GM12872 (cell line): ENCODE data around the gene PEX12.

Experiments used
- CTCF ChIP-seq: IDR thresholded peaks from 3 replicates; pipeline ENCODE4 v1.5.1; 2011; ENCODE audit warnings: low read depth, mild to moderate bottlenecking, low read length, moderate library complexity; ENCODE audit not compliant: insufficient read depth

Gene PEX12

DNA sequence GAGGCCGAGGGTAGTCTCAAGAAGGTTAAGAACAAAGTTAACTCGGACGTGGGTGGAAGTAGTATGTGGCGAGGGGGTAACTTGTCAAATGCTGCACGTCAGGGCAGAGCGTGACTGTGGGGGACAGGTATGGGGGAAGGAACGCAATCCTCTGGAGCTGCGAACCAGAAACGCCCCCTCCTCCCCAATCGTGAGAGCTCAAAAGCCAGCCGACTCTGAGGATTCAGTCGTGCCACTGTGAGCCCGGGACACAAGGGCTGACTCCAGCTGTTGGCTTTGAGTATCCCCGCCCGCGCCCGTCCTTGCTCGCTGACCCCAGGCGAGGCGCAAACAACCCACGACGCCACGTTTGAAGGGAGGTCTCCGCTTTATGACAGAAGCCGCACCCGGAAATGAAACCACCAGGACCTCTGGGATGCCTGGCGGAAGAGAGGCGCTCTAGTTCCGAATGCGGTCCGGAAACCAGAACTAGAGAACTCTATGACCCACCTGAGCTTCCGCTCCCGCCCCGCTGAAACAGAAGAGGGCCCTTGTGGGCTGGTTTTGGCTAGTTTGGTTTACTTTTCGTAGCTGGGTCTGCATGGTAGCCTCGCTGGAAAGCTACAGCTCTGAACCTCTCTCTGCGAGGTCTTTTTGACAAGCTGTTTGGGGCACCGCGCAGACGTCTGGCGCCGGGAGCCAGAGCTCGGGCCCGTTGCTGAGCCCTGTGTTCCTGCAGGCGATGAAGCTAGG is at the start of gene PEX12:
TSS of gene PEX12 (minus strand) at position 375 of the 732 bp plus-strand sequence. CDS start 550 bp downstream, outside the sequence.
- no peak for TF ChIP-seq CTCF

DNA sequence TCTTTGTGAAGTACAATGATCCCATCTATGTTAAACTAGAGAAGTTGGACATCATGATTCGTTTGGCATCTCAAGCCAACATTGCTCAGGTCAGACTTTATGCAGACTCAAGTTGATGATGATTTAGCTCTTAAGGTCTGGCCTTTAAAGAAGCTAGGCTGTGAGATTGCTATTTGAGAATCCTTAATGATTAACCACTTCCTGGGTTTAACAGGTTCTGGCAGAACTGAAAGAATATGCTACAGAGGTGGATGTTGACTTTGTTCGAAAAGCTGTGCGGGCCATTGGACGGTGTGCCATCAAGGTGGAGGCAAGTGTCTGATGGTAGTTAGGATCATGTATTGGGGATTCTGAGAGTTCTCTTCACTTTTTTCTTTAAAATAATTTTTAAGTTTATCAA is 49.0 kb upstream of the PEX12 start:
- TF ChIP-seq CTCF, result no peak

DNA sequence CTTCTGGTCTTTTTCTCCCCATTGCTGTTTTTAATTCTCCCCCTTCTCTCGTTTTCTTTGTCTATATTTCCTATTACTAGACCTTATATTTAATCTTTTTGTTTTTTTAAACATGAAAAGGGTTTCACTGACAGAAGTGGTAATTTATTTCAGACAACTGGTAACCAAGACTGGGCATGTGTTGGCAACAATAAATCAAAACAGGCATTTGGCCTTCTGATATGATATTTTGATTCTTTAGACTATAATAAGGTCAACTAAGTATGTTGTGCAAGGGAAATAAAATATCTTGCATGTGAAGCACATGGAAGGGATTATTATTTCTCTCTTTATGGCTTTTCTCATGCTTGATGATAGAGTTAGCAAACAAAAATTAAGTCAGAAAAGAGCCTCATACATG is 43.4 kb upstream of the PEX12 start:
- no peak for TF ChIP-seq CTCF

GRCh38 chr17:35618628-35619027 is 40.3 kb upstream of the PEX12 start:
- no peak for TF ChIP-seq CTCF

- TF ChIP-seq CTCF, result no peak
These were observed 39.1 kb upstream of the PEX12 start for GRCh38 chr17:35617505-35617904.

- TF ChIP-seq CTCF, result no peak
These were observed 38.2 kb upstream of the PEX12 start for GRCh38 chr17:35616536-35616935.

DNA sequence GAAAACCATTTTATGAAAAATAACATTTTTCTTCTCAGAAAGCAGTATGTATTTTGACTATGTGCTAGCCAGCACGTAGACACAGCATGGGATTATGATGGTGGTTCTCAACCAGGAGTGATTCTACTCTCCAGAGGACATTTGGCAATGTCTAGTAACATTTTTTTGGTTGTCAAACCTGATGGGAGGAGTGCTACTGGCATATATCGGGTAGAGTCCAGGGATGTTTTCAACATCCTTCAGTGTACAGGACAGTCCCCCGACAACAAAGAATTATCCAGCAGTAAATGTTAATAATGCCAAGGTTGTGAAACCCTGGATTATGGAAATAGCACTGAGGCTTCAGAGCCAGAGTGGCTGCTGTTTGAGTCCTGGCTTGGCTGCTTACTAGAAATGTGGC is 36.4 kb upstream of the PEX12 start:
- no peak for TF ChIP-seq CTCF
